Liver (tissue), 3 donors: ENCODE data around the gene MAVS.

Experiments used
- ATF3 ChIP-seq: IDR thresholded peaks from 2 replicates; pipeline ENCODE4 v1.6.1; 2016; ENCODE audit warnings: antibody characterized with exemption
- CTCF ChIP-seq: fragments of 150-350 bp; IDR thresholded peaks from 2 replicates; pipeline ENCODE4 v1.5.1; 2017; ENCODE audit warnings: improper control_type of control experiment, low read depth, low read length; ENCODE audit not compliant: missing input control
- EGR1 ChIP-seq, 2 donors: IDR thresholded peaks; 2 replicates each; pipeline ENCODE4 v1.6.1; 2016 to 2018; ENCODE audit warnings: antibody characterized with exemption in 2 of 2, low read depth in 2 of 2
- FOXA1 ChIP-seq: IDR thresholded peaks from 2 replicates; pipeline ENCODE4 v1.6.1; 2016; ENCODE audit warnings: antibody characterized with exemption
- GABPA ChIP-seq, 2 donors: IDR thresholded peaks in 1 of 2; conservative IDR thresholded peaks in 1 of 2; 2 replicates each; pipeline ENCODE4 v1.6.1; 2016; ENCODE audit warnings: antibody characterized with exemption in 2 of 2, mild to moderate bottlenecking in 1 of 2, moderate library complexity in 1 of 2
- HNF4G ChIP-seq: IDR thresholded peaks from 2 replicates; pipeline ENCODE4 v1.6.1; 2016; ENCODE audit warnings: antibody characterized with exemption
- JUND ChIP-seq, 2 donors: IDR thresholded peaks; 2 replicates each; pipeline ENCODE4 v1.6.1; 2016; ENCODE audit warnings: antibody characterized with exemption in 2 of 2
- MAX ChIP-seq: IDR thresholded peaks from 2 replicates; pipeline ENCODE4 v1.6.1; 2016; ENCODE audit warnings: antibody characterized with exemption
- RAD21 ChIP-seq, 2 donors: IDR thresholded peaks; 2 replicates each; pipeline ENCODE4 v1.6.1; 2016; ENCODE audit warnings: antibody characterized with exemption in 2 of 2, mild to moderate bottlenecking in 2 of 2
- REST ChIP-seq: IDR thresholded peaks from 2 replicates; pipeline ENCODE4 v1.6.1; 2016; ENCODE audit warnings: antibody characterized with exemption, mild to moderate bottlenecking
- SP1 ChIP-seq: IDR thresholded peaks from 2 replicates; pipeline ENCODE4 v1.6.1; 2018; ENCODE audit warnings: antibody characterized with exemption, mild to moderate bottlenecking
- TAF1 ChIP-seq: conservative IDR thresholded peaks from 2 replicates; pipeline ENCODE4 v1.6.1; 2016; ENCODE audit warnings: antibody characterized with exemption, mild to moderate bottlenecking
- YY1 ChIP-seq: IDR thresholded peaks from 2 replicates; pipeline ENCODE4 v1.6.1; 2016; ENCODE audit warnings: antibody characterized with exemption, mild to moderate bottlenecking
- ZBTB33 ChIP-seq: IDR thresholded peaks from 2 replicates; pipeline ENCODE4 v1.6.1; 2016; ENCODE audit warnings: antibody characterized with exemption
- donor health status: healthy.
- donor health status: healthy.

GRCh38 chr20:3798373-3798768 lies 48.3 kb upstream of the MAVS start:
- TF ChIP-seq CTCF (no peak), JUND (IDR thresholded peaks at IDR 0.05) (no peak), SP1 (no peak), TAF1 (no peak), FOXA1 (no peak), REST (no peak), YY1 (no peak), MAX (no peak), ATF3 (no peak), RAD21 (IDR thresholded peaks at IDR 0.05) (no peak), GABPA (IDR thresholded peaks at IDR 0.05 in 1 of 2, conservative IDR thresholded peaks at IDR 0.05 in 1 of 2) (no peak), EGR1 (IDR thresholded peaks at IDR 0.05; ENCODE audit: low read depth in 2 of 2) (no peak), HNF4G (no peak), ZBTB33 (no peak)
